H1 (cell line): ENCODE measurements around the gene ASPHD2.

Experiments used
- BACH1 ChIP-seq: IDR thresholded peaks from 2 replicates; pipeline ENCODE4 v1.6.1; 2012; ENCODE audit warnings: low read length, improper control_type of control experiment
- CHD2 ChIP-seq: IDR thresholded peaks from 2 replicates; pipeline ENCODE4 v1.6.1; 2012; ENCODE audit warnings: low read length, improper control_type of control experiment
- EP300 ChIP-seq, 2 experiments: IDR thresholded peaks; 1 replicate in 1 of 2; 2 replicates in 1 of 2; pipeline ENCODE4 v1.6.1; 2011 to 2012; ENCODE audit warnings: low read depth in 2 of 2, low read length in 2 of 2, mild to moderate bottlenecking in 2 of 2, borderline replicate concordance in 1 of 2, inconsistent platforms in 1 of 2, moderate library complexity in 1 of 2
- EZH2 ChIP-seq: fragments of 200-600 bp; sonication (generic); IDR thresholded peaks from 2 replicates; pipeline ENCODE4 v1.7.1; 2012; ENCODE audit warnings: low read depth, mild to moderate bottlenecking, moderate library complexity, low read length, inconsistent platforms; ENCODE audit not compliant: severe bottlenecking
- JUND ChIP-seq: IDR thresholded peaks from 2 replicates; pipeline ENCODE4 v1.6.1; 2011; ENCODE audit warnings: mild to moderate bottlenecking, improper control_type of control experiment, low read length
- KDM1A ChIP-seq: fragments of 200-600, 300-600 bp; sonication (generic); IDR thresholded peaks from 2 replicates; pipeline ENCODE4 v1.7.1; 2016; ENCODE audit warnings: mild to moderate bottlenecking, low read length, borderline replicate concordance
- MAX ChIP-seq: IDR thresholded peaks from 2 replicates; pipeline ENCODE4 v1.6.1; 2012; ENCODE audit warnings: inconsistent platforms
- POLR2A ChIP-seq, 2 experiments: IDR thresholded peaks; 1 replicate in 1 of 2; 2 replicates in 1 of 2; pipeline ENCODE4 v1.6.1; 2011; ENCODE audit warnings: low read depth in 2 of 2, low read length in 2 of 2, mild to moderate bottlenecking in 2 of 2; ENCODE audit errors: control extremely low read depth in 1 of 2
- POLR2AphosphoS5 ChIP-seq: IDR thresholded peaks from 2 replicates; pipeline ENCODE4 v1.6.1; 2011; ENCODE audit warnings: low read depth, low read length
- RAD21 ChIP-seq, 2 experiments: IDR thresholded peaks in 1 of 2; conservative IDR thresholded peaks in 1 of 2; 2 replicates each; pipeline ENCODE4 v1.6.1; 2011; ENCODE audit warnings: low read depth in 2 of 2, low read length in 2 of 2, improper control_type of control experiment in 1 of 2, inconsistent platforms in 1 of 2, mild to moderate bottlenecking in 1 of 2, moderate library complexity in 1 of 2
- SRF ChIP-seq: IDR thresholded peaks from 2 replicates; pipeline ENCODE4 v1.6.1; 2011; ENCODE audit warnings: mild to moderate bottlenecking, low read depth, low read length, moderate library complexity
- YY1 ChIP-seq: IDR thresholded peaks from 2 replicates; pipeline ENCODE4 v1.6.1; 2011; ENCODE audit warnings: low read depth, mild to moderate bottlenecking, low read length
- TF ChIP-seq, protein P1 (sequence below), 3 experiments: IDR thresholded peaks; 1 replicate in 2 of 3; 2 replicates in 1 of 3; pipeline versions ENCODE4 v1.5.1 to v1.6.1; 2011; ENCODE audit warnings: low read length in 3 of 3, mild to moderate bottlenecking in 3 of 3, inconsistent platforms in 2 of 3, low read depth in 1 of 3, moderate library complexity in 1 of 3; ENCODE audit not compliant: insufficient read depth in 1 of 3; ENCODE audit errors: control extremely low read depth in 1 of 3
- TF ChIP-seq, protein P2 (sequence below): IDR thresholded peaks from 2 replicates; pipeline ENCODE4 v1.6.1; 2011; ENCODE audit warnings: low read depth, mild to moderate bottlenecking, low read length; ENCODE audit not compliant: insufficient read depth

DNA sequence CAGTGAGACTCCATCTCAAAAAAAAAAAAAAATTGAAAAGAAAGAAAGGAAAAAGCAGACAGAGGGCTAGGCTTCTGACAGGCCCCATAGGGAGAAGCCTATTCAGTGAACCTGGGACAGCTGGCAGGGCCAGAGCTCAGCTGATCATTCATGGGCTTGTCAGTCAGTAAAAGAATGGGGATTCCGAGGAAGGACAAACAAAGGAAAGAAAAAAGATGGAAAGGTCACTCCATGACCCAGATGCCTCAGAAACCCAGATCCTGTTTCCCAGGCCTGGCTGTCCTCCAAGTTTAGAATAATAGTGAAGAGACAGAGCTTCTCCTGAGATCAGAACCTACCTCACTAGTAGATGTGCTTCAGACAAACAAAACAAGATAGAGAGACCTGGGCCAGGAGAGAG is 34.3 kb upstream of the ASPHD2 start:
- TF ChIP-seq SRF (no peak), CHD2 (no peak), YY1 (no peak), KDM1A (no peak), EP300 (IDR thresholded peaks at IDR 0.05; ENCODE audit: borderline replicate concordance in 1 of 2, low read depth in 2 of 2, low read length in 2 of 2) (no peak), JUND (no peak), RAD21 (IDR thresholded peaks at IDR 0.05 in 1 of 2, conservative IDR thresholded peaks at IDR 0.05 in 1 of 2; ENCODE audit: low read depth in 2 of 2, low read length in 2 of 2) (no peak), POLR2AphosphoS5 (no peak), EZH2 (no peak), MAX (no peak), BACH1 (no peak), POLR2A (IDR thresholded peaks at IDR 0.05; ENCODE audit: control extremely low read depth in 1 of 2, low read depth in 2 of 2, low read length in 2 of 2) (no peak)
- TF ChIP-seq, protein P1, sequence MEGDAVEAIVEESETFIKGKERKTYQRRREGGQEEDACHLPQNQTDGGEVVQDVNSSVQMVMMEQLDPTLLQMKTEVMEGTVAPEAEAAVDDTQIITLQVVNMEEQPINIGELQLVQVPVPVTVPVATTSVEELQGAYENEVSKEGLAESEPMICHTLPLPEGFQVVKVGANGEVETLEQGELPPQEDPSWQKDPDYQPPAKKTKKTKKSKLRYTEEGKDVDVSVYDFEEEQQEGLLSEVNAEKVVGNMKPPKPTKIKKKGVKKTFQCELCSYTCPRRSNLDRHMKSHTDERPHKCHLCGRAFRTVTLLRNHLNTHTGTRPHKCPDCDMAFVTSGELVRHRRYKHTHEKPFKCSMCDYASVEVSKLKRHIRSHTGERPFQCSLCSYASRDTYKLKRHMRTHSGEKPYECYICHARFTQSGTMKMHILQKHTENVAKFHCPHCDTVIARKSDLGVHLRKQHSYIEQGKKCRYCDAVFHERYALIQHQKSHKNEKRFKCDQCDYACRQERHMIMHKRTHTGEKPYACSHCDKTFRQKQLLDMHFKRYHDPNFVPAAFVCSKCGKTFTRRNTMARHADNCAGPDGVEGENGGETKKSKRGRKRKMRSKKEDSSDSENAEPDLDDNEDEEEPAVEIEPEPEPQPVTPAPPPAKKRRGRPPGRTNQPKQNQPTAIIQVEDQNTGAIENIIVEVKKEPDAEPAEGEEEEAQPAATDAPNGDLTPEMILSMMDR (IDR thresholded peaks at IDR 0.05; ENCODE audit: control extremely low read depth in 1 of 3, insufficient read depth in 1 of 3, low read depth in 1 of 3, low read length in 3 of 3), result no peak
- TF ChIP-seq, protein P2, sequence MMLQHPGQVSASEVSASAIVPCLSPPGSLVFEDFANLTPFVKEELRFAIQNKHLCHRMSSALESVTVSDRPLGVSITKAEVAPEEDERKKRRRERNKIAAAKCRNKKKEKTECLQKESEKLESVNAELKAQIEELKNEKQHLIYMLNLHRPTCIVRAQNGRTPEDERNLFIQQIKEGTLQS, result no peak
